DMS 273 (cell line): ENCODE results near the gene ZNF574.
"Not testable (repeated sequence)": the region's sequence is repeated elsewhere in the genome, so short reads cannot be mapped to it uniquely, and the experiment has no call there.

Source experiments
- DNase-seq: peaks from one replicate; lab custom pipeline; 2025; ENCODE audit not compliant: unreplicated experiment; lab: John Stamatoyannopoulos, UW

ZNF574 gene

GRCh38 chr19:42075616-42076379 lies at the start of gene ZNF574:
Gene ZNF574, plus strand, starts transcription at chr19:42076166. Its CDS starts 2,441 bp downstream, at chr19:42078607.
- DNase-seq, result peak; percentile 100

- DNase-seq, result peak; percentile 87
These were observed 47.4 kb upstream of the ZNF574 start for GRCh38 chr19:42028304-42029216.

GRCh38 chr19:42030645-42031440 lies 45.1 kb upstream of the ZNF574 start:
- DNase-seq, result peak; percentile 90

- peak; percentile 55 for DNase-seq
These were observed 43.5 kb upstream of the ZNF574 start for GRCh38 chr19:42032431-42032830.

- no peak for DNase-seq
These were observed 42.6 kb upstream of the ZNF574 start for GRCh38 chr19:42033413-42033812.

- DNase-seq, result peak; percentile 89
These were observed 41.1 kb upstream of the ZNF574 start for GRCh38 chr19:42034640-42035391.

- DNase-seq, result no peak
These were observed 38.3 kb upstream of the ZNF574 start for GRCh38 chr19:42037649-42038048.

- DNase-seq, result peak; percentile 73
These were observed 37.3 kb upstream of the ZNF574 start for GRCh38 chr19:42038666-42039065.

GRCh38 chr19:42040031-42040430 lies 35.9 kb upstream of the ZNF574 start:
- no peak for DNase-seq

GRCh38 chr19:42040491-42040890 lies 35.5 kb upstream of the ZNF574 start:
- DNase-seq, result not testable (repeated sequence)

GRCh38 chr19:42042455-42043170 lies 33.4 kb upstream of the ZNF574 start:
- peak; percentile 87 for DNase-seq

- DNase-seq, result no peak
These were observed 30.4 kb upstream of the ZNF574 start for GRCh38 chr19:42045575-42045974.

- no peak for DNase-seq
These were observed 27.0 kb upstream of the ZNF574 start for GRCh38 chr19:42048992-42049391.

GRCh38 chr19:42051166-42052115 lies 24.5 kb upstream of the ZNF574 start:
- DNase-seq, result no peak

- DNase-seq, result peak; percentile 94
These were observed 23.6 kb upstream of the ZNF574 start for GRCh38 chr19:42052241-42052863.

- no peak for DNase-seq
These were observed 22.7 kb upstream of the ZNF574 start for GRCh38 chr19:42053037-42053935.

- no peak for DNase-seq
These were observed 21.8 kb upstream of the ZNF574 start for GRCh38 chr19:42054205-42054604.
